ENCODE measurements around the gene NR6A1.
A peak's percentile ranks its signal among the peaks of the same experiment; 100 is the strongest.

NR6A1 gene

DNA sequence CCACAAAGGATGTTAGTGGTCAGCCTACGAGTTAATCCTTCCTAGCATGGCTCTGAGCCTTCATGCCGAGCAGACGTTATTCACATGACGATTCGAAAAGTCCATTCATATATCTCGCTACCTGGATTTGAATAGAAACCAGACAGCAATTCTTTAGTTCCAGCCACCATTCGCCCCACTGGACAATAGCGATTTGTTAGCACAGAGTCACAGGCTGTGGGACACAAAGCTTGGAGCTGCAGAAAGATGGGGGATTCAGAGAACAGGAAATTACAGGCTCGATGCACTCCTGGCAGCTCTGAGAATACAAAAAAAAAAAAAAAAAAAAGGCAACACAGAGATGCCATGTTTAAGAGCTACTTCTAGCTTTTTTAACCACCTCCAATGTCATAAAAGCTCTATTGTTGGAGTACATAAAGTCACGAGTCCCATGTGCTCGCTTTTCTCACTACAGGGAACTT lies 110.7 kb downstream of the NR6A1 start:
- H3K27ac ChIP-seq (ENCODE audit: low read length) = no peak overlapping the region
- no peaks in the 10 kb centered on the region for H3K9me3 ChIP-seq (ENCODE audit: control insufficient read depth, insufficient read depth, low read length)
- peak overlapping the region; percentile 27; the same call in 1 of the 2 replicates for H3K4me3 ChIP-seq (ENCODE audit: low read length)
- no peak for DNase-seq (ENCODE audit: low read depth, low spot score)
- no peaks in the 10 kb centered on the region for H3K36me3 ChIP-seq (ENCODE audit: control insufficient read depth, insufficient read depth, low read length)
- H3K27me3 ChIP-seq (ENCODE audit: control insufficient read depth, insufficient read depth, low read length) = no peaks in the 10 kb centered on the region
- no CpG with 5 or more reads among the region's 11 CpGs for WGBS (ENCODE audit: insufficient coverage, insufficient read length)
- H3K4me1 ChIP-seq (ENCODE audit: control insufficient read depth, insufficient read depth, low read length) = peaks cover 3% of the 10 kb centered on the region; the same call in 1 of the 2 replicates

DNA sequence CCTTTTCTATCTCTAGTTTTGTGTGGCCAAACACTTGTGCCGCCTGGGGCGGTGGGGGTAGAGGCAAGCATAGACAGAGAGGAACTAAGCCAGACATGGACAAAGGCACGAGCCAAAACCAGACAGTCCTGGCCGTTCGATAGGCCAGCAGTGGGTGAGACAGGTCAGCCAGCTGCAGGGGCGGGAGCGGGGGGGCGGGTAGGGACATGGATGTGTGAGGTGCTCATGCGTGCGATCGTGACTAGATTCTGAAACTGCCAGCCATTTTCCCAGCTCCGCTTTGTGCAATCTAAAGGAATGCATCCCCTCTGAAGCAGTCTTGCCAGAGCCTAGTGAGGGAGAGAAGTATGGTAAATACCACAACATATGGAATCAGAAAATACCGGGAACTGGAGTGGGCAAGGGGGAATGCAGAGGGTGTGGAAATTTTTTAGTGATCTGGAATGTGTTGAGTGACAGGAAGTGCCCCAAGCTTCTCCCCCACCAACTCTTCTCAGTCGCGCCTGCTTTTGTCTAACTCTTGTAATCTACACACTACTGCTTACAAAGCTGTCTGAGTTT lies 111.9 kb downstream of the NR6A1 start:
- Histone ChIP-seq H3K36me3 (ENCODE audit: control insufficient read depth, insufficient read depth, low read length) (no peaks in the 10 kb centered on the region), H3K27ac (ENCODE audit: low read length) (no peak overlapping the region), H3K4me3 (ENCODE audit: low read length) (peak overlapping the region; percentile 44; the same call in 1 of the 2 replicates), H3K4me1 (ENCODE audit: control insufficient read depth, insufficient read depth, low read length) (peaks cover 3% of the 10 kb centered on the region; the same call in 1 of the 2 replicates), H3K27me3 (ENCODE audit: control insufficient read depth, insufficient read depth, low read length) (no peaks in the 10 kb centered on the region), H3K9me3 (ENCODE audit: control insufficient read depth, insufficient read depth, low read length) (no peaks in the 10 kb centered on the region)
- peak; percentile 41 for DNase-seq (ENCODE audit: low read depth, low spot score)
- no CpG with 5 or more reads among the region's 15 CpGs for WGBS (ENCODE audit: insufficient coverage, insufficient read length)

GRCh38 chr9:124658165-124659017 lies 112.7 kb downstream of the NR6A1 start:
- no CpG with 5 or more reads among the region's 14 CpGs for WGBS (ENCODE audit: insufficient coverage, insufficient read length)
- no peak overlapping the region for H3K27ac ChIP-seq (ENCODE audit: low read length)
- H3K4me3 ChIP-seq (ENCODE audit: low read length) = peak overlapping the region; percentile 38; the same call in 1 of the 2 replicates

GRCh38 chr9:124657516-124657915 lies 113.6 kb downstream of the NR6A1 start:
- Histone ChIP-seq H3K4me3 (ENCODE audit: low read length) (no peak overlapping the region), H3K36me3 (ENCODE audit: control insufficient read depth, insufficient read depth, low read length) (no peaks in the 10 kb centered on the region), H3K27ac (ENCODE audit: low read length) (no peak overlapping the region), H3K4me1 (ENCODE audit: control insufficient read depth, insufficient read depth, low read length) (peaks cover 3% of the 10 kb centered on the region; the same call in 1 of the 2 replicates), H3K27me3 (ENCODE audit: control insufficient read depth, insufficient read depth, low read length) (no peaks in the 10 kb centered on the region), H3K9me3 (ENCODE audit: control insufficient read depth, insufficient read depth, low read length) (no peaks in the 10 kb centered on the region)
- no peak for DNase-seq (ENCODE audit: low read depth, low spot score)
- WGBS (ENCODE audit: insufficient coverage, insufficient read length) = no CpG with 5 or more reads among the region's 1 CpG

More at GRCh38 chr9:124658165-124659017, 112.7 kb downstream of the NR6A1 start:
- Histone ChIP-seq H3K36me3 (ENCODE audit: control insufficient read depth, insufficient read depth, low read length) (no peaks in the 10 kb centered on the region), H3K4me1 (ENCODE audit: control insufficient read depth, insufficient read depth, low read length) (peaks cover 3% of the 10 kb centered on the region; the same call in 1 of the 2 replicates), H3K27me3 (ENCODE audit: control insufficient read depth, insufficient read depth, low read length) (no peaks in the 10 kb centered on the region), H3K9me3 (ENCODE audit: control insufficient read depth, insufficient read depth, low read length) (no peaks in the 10 kb centered on the region)
- peak; percentile 70 for DNase-seq (ENCODE audit: low read depth, low spot score)

DNA sequence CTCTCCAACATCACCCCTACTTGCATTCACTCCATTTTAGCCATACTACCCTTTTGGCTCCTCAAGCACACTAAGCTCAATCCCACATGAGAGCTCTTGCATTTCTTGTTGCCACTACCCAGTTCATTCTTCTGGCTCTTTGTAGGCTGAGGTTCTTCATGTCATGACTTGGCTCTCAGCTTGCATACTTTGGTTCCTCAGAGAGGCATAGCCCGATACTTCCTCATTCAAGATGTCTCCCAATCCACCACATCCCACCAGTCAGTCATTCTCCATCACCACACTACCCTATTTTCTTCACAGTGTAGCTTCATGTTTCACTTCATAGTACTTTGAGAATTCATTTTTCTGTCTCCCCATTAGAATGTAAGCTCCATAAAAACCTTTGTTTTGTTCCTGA lies 116.7 kb downstream of the NR6A1 start:
- no peak overlapping the region for H3K27ac ChIP-seq (ENCODE audit: low read length)
- DNase-seq (ENCODE audit: low read depth, low spot score) = no peak
- no CpG with 5 or more reads among the region's 1 CpG for WGBS (ENCODE audit: insufficient coverage, insufficient read length)
- H3K4me3 ChIP-seq (ENCODE audit: low read length) = no peak overlapping the region
- no peaks in the 10 kb centered on the region for H3K36me3 ChIP-seq (ENCODE audit: control insufficient read depth, insufficient read depth, low read length)
- H3K9me3 ChIP-seq (ENCODE audit: control insufficient read depth, insufficient read depth, low read length) = no peaks in the 10 kb centered on the region
- no peaks in the 10 kb centered on the region for H3K27me3 ChIP-seq (ENCODE audit: control insufficient read depth, insufficient read depth, low read length)
- H3K4me1 ChIP-seq (ENCODE audit: control insufficient read depth, insufficient read depth, low read length) = 0 out of 2 replicates have a peak, but pooled peaks cover 2% of the 10 kb centered on the region

DNA sequence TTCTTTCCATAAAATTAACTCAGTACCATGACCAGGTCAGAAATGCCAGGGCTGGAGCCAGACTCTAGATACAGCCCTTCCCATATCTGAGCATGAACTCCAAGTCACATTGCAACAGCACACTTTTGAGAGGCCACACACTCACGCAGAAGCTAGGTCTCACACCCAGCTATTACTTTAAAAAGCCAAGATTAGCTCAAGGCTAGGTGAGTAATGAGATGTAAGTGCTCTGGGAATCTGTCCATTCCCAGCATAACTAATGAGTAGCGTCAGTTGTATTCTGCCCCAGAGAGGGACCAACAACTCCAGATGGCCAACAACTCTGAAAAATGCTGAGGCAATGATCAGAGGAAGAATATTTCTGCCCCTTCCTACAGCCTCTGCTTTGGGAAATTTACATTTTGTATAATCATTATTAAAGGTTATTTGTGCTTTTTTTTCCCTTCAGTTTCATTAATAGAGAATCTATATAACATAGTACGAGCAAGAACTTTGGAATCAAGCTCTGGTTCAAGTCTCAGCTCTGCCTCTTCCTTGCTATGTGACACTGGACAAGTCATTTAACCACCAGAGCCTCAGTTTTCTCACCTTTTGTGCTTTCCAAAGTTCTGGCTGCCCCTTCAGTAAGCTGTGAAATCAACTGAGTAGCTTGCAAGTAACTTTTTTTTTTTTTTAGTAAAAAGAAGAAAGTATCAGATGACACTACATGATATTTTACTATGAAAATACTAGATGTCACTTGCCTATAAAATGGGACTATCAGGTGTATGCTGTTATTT lies 118.3 kb downstream of the NR6A1 start:
- Histone ChIP-seq H3K4me1 (ENCODE audit: control insufficient read depth, insufficient read depth, low read length) (no peaks in the 10 kb centered on the region), H3K27me3 (ENCODE audit: control insufficient read depth, insufficient read depth, low read length) (no peaks in the 10 kb centered on the region), H3K9me3 (ENCODE audit: control insufficient read depth, insufficient read depth, low read length) (no peaks in the 10 kb centered on the region), H3K27ac (ENCODE audit: low read length) (no peak overlapping the region), H3K36me3 (ENCODE audit: control insufficient read depth, insufficient read depth, low read length) (no peaks in the 10 kb centered on the region), H3K4me3 (ENCODE audit: low read length) (no peak overlapping the region)
- no peak for DNase-seq (ENCODE audit: low read depth, low spot score)
- WGBS (ENCODE audit: insufficient coverage, insufficient read length) = no CpG with 5 or more reads among the region's 3 CpGs

- no CpG with 5 or more reads among the region's 1 CpG for WGBS (ENCODE audit: insufficient coverage, insufficient read length)
Observed at GRCh38 chr9:124652203-124652602, 118.9 kb downstream of the NR6A1 start.

DNA sequence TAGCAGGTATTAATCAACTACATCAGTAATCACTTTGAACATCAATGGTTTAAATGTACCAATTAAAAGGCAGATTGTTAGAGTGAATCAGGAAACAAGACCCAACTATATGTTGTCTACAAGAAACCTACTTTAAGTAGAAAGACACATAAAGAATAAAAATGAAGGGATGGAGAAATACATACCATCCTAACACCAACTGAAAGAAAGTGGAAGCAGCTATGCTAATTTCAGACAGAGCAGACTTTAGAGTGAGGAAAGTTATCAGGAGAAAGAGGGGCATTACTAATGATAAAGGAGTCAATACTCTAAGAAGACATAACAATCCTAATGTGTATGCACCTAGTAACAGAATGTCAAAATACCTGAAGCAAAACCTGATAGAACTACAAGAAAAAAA lies 125.8 kb downstream of the NR6A1 start:
- no peak for DNase-seq (ENCODE audit: low read depth, low spot score)
- H3K4me3 ChIP-seq (ENCODE audit: low read length) = no peak overlapping the region
- no peaks in the 10 kb centered on the region for H3K9me3 ChIP-seq (ENCODE audit: control insufficient read depth, insufficient read depth, low read length)
- H3K36me3 ChIP-seq (ENCODE audit: control insufficient read depth, insufficient read depth, low read length) = no peaks in the 10 kb centered on the region
- H3K27ac ChIP-seq (ENCODE audit: low read length) = no peak overlapping the region
- no peaks in the 10 kb centered on the region for H3K27me3 ChIP-seq (ENCODE audit: control insufficient read depth, insufficient read depth, low read length)
- H3K4me1 ChIP-seq (ENCODE audit: control insufficient read depth, insufficient read depth, low read length) = no peaks in the 10 kb centered on the region

More at GRCh38 chr9:124652203-124652602, 118.9 kb downstream of the NR6A1 start:
- no peak for DNase-seq (ENCODE audit: low read depth, low spot score)
- Histone ChIP-seq H3K36me3 (ENCODE audit: control insufficient read depth, insufficient read depth, low read length) (no peaks in the 10 kb centered on the region), H3K4me1 (ENCODE audit: control insufficient read depth, insufficient read depth, low read length) (no peaks in the 10 kb centered on the region), H3K4me3 (ENCODE audit: low read length) (no peak overlapping the region), H3K9me3 (ENCODE audit: control insufficient read depth, insufficient read depth, low read length) (no peaks in the 10 kb centered on the region), H3K27me3 (ENCODE audit: control insufficient read depth, insufficient read depth, low read length) (no peaks in the 10 kb centered on the region), H3K27ac (ENCODE audit: low read length) (no peak overlapping the region)

GRCh38 chr9:124639637-124640036 lies 131.5 kb downstream of the NR6A1 start:
- Histone ChIP-seq H3K27ac (ENCODE audit: low read length) (no peak overlapping the region), H3K4me1 (ENCODE audit: control insufficient read depth, insufficient read depth, low read length) (no peaks in the 10 kb centered on the region), H3K27me3 (ENCODE audit: control insufficient read depth, insufficient read depth, low read length) (no peaks in the 10 kb centered on the region), H3K4me3 (ENCODE audit: low read length) (no peak overlapping the region), H3K36me3 (ENCODE audit: control insufficient read depth, insufficient read depth, low read length) (no peaks in the 10 kb centered on the region), H3K9me3 (ENCODE audit: control insufficient read depth, insufficient read depth, low read length) (no peaks in the 10 kb centered on the region)
- no peak for DNase-seq (ENCODE audit: low read depth, low spot score)

GRCh38 chr9:124635285-124635684 lies 135.8 kb downstream of the NR6A1 start:
- Histone ChIP-seq H3K4me3 (ENCODE audit: low read length) (no peak overlapping the region), H3K9me3 (ENCODE audit: control insufficient read depth, insufficient read depth, low read length) (no peaks in the 10 kb centered on the region), H3K4me1 (ENCODE audit: control insufficient read depth, insufficient read depth, low read length) (no peaks in the 10 kb centered on the region), H3K27ac (ENCODE audit: low read length) (no peak overlapping the region), H3K36me3 (ENCODE audit: control insufficient read depth, insufficient read depth, low read length) (no peaks in the 10 kb centered on the region), H3K27me3 (ENCODE audit: control insufficient read depth, insufficient read depth, low read length) (no peaks in the 10 kb centered on the region)
- no CpG with 5 or more reads among the region's 5 CpGs for WGBS (ENCODE audit: insufficient coverage, insufficient read length)
- no peak for DNase-seq (ENCODE audit: low read depth, low spot score)

All from iPS DF 6.9 (cell line).